ENCODE results near the gene KCNK5.

The KCNK5 gene

DNA sequence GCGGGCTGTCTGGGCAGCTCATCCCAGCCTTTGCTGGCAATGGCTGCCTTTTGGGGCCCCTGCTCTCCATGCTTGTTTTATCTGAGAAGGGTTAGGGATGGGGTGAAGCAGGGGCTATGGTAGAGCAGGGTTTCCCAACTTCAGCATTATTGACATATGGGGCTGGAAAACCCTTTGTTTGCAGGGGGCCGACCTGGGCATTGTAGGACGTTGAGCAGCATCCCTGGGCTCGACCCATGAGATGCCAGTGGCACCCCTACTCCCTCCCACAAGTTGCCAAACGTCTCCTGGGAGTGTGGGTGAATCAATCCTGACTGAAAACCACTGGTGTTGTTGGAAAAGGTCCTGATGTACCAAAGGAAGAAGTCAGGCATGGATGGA is 56.9 kb downstream of the KCNK5 start:
- no peak for DNase-seq (ENCODE audit: low read depth in 2 of 2)

DNA sequence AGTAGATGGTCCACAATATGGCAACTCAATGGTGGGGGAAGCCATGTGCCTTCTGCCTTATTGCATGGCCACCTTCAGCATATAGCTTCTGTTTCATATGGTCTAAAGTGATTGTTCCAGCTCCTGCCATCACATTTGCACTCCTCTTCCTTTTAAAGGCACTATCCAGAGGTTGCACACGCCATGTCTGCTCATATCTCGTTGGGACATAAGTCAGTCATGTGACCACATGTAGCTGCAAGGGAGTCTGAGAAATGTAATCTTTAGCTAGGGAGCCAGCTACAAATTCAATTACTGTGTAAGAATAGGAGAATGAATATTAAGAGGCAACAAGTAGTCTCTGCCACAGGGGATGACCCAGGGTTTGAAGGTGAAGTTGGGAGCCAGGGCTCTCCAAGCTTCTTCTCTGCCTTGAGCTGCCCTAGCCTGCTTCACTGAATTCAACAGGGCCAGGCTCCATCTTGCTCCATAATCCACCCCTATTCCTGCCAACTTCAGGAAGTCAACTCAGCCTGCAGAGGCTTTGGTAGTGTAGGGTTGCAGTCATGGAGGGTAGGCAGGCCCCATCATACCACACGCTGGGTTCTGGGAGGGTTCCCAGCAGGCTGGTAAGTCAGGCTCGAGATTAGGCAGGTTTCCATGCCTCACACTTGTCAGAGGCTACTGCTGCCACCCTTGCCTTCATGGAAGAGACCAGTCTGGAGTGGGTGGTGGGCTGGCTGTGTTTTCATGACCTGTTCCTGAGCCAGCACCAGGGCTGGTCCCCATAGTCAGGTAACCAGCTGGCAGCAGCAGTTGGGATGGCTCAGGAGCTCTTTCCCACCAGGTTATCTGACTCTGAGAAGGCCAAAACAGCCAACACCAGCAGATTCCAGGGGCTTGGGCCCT is 57.5 kb downstream of the KCNK5 start:
- DNase-seq (ENCODE audit: low read depth in 2 of 2) = no peak

DNA sequence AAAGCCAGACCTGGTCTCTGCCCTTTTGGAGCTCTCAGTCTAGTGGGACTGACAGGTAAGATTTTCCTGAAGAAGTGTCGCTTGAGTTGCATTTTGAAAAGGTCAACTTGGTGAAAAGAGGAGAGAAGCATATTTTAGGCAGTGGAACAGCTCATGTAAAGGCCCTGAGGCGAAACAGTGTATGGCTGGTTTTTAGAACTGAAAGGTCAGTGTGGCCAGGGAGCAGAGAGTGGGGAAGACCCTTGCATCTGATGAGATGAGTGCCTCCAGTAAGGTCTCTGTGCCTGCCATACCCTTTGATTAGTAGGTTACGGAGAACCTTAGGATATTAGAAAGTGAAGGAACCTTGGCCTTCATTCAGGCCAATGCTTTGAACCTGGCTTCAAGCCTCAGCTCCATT is 58.4 kb downstream of the KCNK5 start:
- DNase-seq (ENCODE audit: low read depth in 2 of 2) = no peak

DNA sequence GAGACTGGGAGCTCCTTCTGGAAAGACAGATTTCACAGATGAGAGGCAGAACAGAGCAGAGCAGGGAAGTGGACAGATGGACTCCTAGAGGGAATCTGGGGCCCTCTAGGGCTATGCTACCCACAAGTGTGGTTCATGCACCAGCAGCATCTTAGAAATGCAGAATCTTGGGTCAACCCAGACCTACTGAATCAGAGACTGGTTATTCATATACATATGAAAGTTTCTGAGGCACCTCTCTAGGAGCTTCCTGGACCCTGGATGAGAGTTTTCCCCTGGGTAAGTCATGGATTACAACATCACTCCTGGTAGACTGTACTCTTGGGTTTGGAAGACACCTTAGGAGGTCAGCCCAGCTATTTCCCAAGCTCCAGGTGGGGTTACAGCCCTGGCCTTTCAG is 58.9 kb downstream of the KCNK5 start:
- DNase-seq (ENCODE audit: low read depth in 2 of 2) = no peak

DNA sequence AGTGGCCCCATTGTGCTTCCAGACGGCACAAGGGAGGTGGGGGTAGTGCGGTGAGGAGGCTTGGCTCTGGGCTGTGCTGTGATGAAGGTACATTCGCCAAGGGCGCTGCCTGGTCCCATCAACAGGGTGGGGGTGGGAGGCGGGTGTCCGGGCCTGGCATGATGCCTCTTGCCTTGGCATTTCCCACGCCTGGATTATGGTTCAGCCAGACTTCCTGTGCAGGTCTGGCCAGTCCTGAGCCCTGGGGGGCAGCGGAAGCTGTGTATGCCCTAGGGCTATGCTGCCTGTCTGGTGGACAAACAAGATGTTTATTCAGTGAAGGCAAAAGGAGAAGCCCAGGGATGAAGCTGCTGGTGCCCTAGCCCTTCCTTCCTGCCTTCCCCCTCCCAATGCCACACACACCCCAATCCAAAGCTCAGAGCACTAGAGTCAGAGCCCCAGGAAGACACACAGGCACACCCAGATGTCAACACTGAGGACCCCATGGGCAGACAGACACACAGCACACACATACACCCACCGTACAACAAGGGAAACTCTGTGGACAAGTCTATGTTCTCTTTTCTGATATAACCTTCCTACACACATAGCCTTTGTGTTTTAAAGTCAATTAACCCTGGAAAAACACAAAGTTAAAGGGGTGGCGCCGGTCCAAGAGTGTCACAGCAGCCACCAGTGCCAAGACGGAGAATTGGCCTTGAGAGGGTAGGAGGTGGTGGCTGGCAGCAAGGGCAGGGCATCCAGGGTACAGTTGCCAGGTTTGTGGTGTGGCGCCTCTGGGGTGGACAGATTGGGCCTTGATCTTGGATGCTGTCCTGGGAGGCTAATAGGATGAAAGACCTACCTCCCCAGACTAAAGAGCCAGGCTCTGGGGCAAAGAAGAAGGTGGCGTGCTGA is 59.6 kb downstream of the KCNK5 start:
- no peak for DNase-seq (ENCODE audit: low read depth in 2 of 2)

DNA sequence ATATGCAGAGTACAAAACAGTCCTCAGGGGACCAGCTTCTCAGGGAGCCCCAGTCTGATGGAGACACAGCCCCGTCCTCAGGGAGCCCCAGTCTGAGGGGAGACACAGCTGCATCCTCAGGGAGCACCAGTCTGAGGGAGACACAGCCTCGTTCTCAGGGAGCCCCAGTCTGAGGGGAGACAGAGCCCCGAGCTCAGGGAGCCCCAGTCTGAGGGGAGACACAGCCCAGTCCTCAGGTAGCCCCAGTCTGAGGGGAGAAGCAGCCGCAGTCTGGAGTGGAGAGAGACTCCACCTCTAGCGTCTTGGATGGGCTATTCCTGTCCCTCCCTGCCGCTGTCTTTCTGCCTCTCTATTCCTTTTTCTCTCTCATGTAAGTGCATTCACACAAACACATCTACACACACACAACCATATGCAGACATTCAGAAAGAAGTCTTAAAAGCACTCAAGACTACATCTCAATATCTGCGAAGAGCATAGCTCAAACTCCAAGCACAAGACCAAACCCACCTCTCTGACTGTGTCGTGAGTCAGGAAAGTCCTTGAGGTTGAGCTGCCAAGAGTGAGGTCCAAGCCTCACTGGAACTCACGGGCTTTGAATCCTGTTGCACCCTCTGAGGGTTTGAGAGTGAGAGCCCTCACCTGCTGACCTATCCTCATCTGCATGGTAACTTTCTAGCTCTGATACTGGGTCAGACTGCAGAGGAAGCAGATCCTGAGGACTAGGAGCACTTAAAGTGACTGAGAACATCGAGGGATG is 61.2 kb downstream of the KCNK5 start:
- DNase-seq (ENCODE audit: low read depth in 2 of 2) = no peak

DNA sequence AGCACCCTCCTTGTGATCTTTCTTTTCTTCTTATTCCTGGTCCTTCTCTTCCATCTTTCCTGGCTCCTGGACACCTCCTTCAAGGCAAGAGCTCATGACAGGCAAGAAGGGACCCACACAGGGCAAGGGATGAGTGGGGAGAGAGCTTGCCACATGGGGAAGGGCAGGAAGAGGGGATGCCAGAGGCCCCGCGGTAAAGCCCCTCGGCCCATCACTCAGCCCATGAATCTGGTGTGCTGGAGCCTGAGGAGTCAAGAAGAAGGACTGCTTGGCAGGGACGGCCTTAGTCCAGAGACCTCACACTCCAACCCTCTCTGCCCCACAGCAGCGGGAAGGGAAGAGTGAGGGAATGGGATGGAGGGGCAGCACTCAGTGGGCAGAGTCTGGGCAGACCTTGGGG is 62.0 kb downstream of the KCNK5 start:
- DNase-seq (ENCODE audit: low read depth in 2 of 2) = no peak

DNA sequence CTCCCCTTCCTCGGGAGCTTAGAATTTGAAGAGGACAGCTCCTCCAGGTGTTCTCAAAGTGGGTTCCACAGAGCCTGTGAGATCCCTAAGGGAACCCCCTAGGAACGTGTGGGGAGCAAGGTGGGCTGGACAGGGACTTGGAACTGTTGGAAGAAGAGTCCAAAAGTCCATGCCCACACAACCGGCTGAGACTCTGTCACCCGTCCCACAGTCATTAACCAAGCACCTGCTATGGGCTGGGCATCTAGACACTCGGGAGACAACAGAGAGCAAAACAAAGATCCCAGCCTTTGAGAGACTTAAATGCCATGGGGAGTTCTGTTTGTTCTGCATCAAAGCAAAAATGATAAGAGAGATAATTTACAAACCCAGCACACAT is 62.4 kb downstream of the KCNK5 start:
- no peak for DNase-seq (ENCODE audit: low read depth in 2 of 2)

DNA sequence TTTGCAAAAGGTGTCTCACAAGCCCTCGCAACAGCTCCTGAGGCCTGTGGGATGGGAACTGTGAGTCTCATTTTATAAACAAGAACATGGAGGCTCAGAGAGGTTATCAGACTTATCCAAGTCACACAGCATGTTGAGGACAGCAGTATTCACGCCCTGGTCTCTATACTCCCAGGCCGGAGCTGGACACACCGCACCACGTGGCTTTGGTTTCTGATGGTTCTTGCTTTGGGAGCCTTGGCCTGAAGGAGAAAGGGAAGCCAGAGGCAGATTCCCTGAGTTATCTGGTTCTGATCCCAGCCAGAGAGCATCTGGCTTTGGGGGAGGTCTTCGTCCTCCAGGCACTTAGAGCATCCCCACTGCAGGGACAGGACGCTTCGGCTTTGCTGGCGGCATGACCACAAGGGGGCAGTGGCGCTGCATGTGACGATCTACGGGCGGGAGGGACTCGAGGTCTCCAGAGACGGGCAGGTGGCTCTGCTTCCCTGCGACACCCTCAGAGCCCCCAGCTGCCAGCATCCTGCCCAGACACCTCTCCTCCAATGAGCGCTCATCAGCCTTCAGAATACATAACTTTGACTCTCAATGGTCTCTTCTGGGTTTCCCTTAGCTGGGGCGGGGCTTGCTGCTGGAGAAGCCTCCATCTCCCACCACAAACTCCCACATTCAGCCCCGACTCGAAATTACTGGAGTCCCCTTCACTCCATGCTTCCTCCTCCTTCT is 62.9 kb downstream of the KCNK5 start:
- peak; percentile 5 to 6 for DNase-seq (ENCODE audit: low read depth in 2 of 2)

DNA sequence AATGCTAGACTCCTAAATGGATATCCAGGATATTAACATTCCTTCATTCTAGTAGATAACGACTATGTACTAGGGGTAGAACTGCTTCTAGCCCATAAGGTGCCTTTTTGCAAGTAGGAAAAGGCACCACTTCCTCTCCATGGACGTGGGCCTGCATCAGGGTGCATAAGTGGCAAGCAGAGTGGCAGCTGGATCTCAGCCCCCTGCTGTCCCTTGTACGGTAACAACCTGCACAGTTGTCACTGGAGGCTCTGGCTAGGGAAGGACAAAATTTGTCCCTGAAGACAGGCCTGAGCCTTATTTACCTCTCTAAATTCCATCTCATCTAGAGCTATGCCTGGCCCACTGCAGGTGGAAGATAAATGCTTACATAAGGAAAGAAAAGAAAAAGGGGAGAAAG is 71.8 kb downstream of the KCNK5 start:
- no peak for DNase-seq (ENCODE audit: low read depth in 2 of 2)

DNA sequence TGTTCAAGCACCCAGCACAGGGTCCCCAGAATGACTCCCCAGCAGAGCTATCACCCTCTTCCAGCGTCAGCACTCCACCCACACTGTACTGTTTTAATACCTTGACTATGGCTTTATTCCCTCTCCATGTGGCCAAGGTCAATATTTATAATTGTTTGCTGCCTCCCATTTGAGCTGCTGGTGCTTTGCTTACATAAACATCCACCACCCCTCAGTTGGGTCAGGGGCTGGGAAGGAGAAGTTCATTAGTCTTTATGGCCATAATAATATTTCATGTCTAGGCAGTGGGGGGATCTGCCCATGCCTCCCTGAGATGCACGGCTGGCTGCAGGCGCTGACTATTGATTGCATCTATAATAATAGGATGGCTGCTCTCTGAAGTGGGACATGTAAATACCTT is 72.5 kb downstream of the KCNK5 start:
- no peak for DNase-seq (ENCODE audit: low read depth in 2 of 2)

DNA sequence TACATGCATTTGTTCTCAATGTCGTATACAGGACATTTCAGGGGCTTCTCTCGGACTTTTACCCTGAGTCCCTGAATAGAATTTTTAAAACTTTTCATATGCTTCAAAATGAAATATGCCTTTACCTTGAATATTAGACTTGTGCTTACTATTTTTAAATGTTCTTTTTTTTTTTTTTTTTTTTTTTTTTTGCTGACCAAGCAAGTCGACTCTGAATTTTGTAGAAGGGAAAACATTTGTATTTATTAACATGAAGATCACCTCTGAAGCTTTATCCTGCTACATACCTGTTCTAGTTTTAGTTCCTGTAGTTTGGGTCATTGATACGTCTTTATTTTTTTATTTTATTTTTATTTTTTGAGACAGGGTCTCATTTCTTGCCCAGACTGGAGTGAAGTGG is 74.6 kb downstream of the KCNK5 start:
- DNase-seq (ENCODE audit: low read depth in 2 of 2) = no peak

DNA sequence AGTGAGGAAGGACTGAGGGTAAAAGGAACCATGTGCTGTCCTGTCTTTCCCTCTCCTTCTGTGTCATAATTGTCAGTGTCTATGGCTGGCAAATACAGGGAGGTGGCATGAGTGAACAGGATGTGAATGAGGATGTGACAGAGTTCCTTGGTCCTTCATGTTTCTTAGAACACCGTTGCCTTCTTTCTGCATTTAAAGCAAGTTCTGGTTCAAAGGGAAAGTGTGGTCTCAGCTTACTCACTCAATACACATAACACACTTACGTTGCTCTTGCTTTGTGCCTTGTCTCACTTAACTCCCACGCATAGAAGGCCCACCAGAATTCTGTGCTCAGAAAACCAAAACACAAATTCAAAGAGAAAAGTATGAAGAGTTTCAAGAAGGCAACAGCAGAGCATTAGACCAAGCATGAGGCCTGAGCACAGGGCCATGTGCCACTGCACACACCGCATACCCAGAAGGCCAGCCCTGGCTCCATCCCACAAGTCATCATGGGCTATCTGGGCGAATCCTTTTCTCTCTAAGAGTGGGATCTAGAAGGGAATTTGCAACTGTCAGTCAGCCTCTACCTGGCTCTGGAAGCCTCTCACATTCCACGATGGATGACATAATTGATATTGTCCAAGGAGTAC is 75.4 kb downstream of the KCNK5 start:
- no peak for DNase-seq (ENCODE audit: low read depth in 2 of 2)

DNA sequence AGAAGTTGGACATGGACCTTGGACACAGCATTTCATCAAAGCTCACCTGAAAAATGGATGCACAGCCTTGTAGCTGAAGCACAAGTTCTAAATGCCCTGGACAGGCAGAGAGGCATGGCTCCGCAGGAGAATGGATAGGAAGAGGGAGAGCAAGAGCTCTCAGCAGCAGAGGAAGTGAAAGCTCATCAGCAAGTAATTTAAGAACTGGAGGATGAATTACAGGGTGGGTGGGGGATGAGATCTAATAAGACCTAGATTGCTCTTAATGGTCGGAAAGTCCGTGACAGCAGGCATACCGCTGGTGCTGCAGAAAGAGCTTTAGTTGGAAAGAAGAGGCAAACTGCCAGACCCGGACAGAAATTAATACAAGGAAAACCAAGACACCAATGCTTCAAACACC is 77.0 kb downstream of the KCNK5 start:
- DNase-seq (ENCODE audit: low read depth in 2 of 2) = no peak

DNA sequence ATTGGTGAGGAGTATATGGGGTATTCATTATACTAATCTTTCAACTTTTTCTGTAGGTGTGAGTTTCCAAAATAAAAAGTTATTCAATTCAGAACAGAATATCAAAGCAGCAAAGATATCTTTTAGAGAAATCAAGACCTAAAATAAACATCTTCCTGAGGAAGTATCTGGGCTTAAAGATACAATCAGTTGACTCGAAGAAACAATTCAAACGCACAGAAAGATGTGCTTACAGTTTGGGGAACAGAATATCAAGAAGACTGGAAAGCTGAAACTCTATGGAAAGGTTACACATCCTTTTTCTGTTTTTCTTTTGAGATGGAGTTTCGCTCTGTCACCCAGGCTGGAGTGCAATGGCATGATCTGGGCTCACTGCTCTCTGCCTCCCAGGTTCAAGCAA is 78.1 kb downstream of the KCNK5 start:
- DNase-seq (ENCODE audit: low read depth in 2 of 2) = no peak

DNA sequence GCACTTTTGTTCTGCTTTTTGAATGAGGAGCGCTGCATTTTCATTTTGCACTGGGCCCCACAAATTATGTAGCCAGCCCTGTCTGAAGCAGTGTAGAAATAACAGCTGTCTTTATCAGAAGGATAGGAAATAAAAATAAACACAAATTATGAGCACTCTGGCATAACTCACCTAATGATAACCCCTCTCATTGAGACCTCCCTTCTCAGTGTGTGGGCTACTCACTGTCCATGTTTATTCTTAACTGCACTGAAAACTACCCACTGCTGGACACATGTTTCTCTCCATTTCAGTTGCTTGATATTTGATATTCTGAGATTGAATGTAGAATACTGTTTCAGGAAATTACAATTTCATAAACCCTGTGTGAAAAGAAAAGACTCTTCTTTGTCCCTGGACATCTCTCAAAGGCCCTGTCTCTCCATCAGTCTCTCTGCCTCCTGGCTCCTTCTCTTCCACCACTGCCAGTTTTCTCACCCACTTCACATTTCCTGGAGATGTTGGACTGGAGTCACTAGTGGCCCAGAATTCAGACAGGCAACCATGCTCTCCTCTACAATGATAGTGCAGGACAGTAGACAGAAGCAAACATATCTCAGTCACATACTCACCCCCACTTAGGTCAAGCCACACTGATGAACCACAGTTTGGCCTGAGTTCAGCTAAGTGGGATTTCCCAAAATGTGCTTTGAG is 84.6 kb downstream of the KCNK5 start:
- no peak for DNase-seq (ENCODE audit: low read depth in 2 of 2)

DNA sequence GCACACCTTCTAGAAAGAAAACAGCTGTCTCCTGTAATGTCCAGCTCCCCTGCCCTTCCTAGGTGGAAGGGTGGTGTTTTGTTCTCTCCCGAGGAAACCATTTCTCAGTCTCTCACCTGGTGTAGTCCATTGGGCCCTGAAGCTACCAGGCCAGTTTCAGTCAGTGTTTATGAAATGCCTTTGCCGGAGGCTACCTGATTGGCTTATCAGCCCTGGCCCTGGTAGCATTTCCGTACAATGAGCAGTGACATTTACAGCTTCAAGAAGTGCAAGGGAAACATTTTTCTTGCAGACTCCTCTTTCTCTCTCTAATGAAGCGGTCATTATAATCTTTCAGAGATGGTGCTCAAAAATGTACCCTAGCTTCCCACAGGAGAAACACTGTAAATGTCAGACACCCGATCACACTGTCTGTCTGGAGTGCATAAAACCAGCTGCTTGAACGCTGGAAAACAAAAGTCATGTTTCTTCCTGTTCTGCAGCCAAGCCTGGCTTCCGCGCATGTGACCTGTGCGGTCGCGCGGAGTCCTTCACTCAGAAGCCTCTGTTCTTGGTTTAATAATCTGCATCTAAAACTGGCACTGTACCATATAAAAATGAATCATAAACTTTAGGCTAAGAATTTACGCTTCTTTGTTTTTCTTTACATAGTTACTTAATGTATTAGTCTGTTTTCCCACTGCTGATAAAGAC is 85.9 kb downstream of the KCNK5 start:
- no peak for DNase-seq (ENCODE audit: low read depth in 2 of 2)

DNA sequence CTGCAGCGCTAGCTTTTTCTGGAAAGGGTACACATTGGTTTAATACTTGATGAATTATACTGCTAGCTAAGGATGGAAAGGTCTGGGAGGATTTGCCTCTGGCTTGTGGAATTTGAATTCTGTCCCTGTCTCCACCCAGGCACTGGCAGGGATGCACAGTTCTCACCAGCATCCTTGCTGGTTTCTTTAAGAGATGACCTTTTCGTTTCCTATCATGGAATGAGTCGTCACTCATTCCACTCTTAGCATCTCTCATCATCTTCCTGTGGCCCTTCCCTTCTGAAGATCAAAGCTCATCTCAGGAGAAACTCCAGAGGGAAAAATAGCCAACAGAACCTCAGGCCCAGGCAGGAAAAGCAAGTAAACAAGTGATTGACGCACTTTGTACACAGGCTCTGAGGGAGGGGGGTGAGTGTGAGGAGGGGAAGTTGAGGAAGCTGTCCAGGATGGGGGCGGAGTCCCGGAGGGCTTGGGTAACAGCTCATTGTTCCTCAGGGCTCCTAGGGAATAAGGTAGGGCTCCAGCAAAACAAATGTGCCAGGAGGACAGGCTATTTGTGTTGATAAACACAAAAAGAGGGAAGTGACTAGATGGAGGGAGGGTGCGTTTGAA is 88.6 kb downstream of the KCNK5 start:
- DNase-seq (ENCODE audit: low read depth in 2 of 2) = no peak

Data from fibroblast of skin of left quadriceps (primary cell).